Type B pancreatic cell (in vitro differentiated cells): ENCODE data around the gene CACNG8. TPM values are rescaled to one million over a fixed set of nuclear protein-coding genes. Genes with fewer than 3 reads are reported as not detected.

Source experiments
- DNase-seq: peaks from one replicate; pipeline ENCODE4 v3.0.0; 2021; ENCODE audit warnings: mixed read lengths; ENCODE audit not compliant: unreplicated experiment; ENCODE audit errors: extremely low spot score
- H3K27ac Mint-ChIP-seq: 2 replicates; pipeline ENCODE4 v1.8.0; 2021; ENCODE audit warnings: mild to moderate bottlenecking, mixed read lengths
- H3K27me3 Mint-ChIP-seq: 2 replicates; pipeline ENCODE4 v1.8.0; 2021; ENCODE audit warnings: mixed read lengths
- H3K36me3 Mint-ChIP-seq: 2 replicates; pipeline ENCODE4 v1.8.0; 2021; ENCODE audit warnings: mixed read lengths
- H3K4me1 Mint-ChIP-seq: one replicate; pipeline ENCODE4 v1.8.0; 2021; ENCODE audit warnings: mixed read lengths; ENCODE audit not compliant: unreplicated experiment
- H3K4me3 Mint-ChIP-seq: 2 replicates; pipeline ENCODE4 v1.8.0; 2021; ENCODE audit warnings: mild to moderate bottlenecking, mixed read lengths
- H3K9me3 Mint-ChIP-seq: 2 replicates; pipeline ENCODE4 v1.8.0; 2021; ENCODE audit warnings: mixed read lengths
- total RNA-seq: library from RNA; stranded (reverse); gene quantifications from 2 replicates; pipeline ENCODE4 v1.2.1, GENCODE V29; 2021; ENCODE audit warnings: low replicate concordance
- TF ChIP-seq, protein P1 (sequence below): fragments of 200-600 bp; sonication (generic); conservative IDR thresholded peaks from 2 replicates; pipeline ENCODE4 v1.5.0; 2021; ENCODE audit warnings: antibody characterized with exemption, mild to moderate bottlenecking

CACNG8 gene
- total RNA-seq, 1 donor from 2014 or later = 0.97 TPM

DNA sequence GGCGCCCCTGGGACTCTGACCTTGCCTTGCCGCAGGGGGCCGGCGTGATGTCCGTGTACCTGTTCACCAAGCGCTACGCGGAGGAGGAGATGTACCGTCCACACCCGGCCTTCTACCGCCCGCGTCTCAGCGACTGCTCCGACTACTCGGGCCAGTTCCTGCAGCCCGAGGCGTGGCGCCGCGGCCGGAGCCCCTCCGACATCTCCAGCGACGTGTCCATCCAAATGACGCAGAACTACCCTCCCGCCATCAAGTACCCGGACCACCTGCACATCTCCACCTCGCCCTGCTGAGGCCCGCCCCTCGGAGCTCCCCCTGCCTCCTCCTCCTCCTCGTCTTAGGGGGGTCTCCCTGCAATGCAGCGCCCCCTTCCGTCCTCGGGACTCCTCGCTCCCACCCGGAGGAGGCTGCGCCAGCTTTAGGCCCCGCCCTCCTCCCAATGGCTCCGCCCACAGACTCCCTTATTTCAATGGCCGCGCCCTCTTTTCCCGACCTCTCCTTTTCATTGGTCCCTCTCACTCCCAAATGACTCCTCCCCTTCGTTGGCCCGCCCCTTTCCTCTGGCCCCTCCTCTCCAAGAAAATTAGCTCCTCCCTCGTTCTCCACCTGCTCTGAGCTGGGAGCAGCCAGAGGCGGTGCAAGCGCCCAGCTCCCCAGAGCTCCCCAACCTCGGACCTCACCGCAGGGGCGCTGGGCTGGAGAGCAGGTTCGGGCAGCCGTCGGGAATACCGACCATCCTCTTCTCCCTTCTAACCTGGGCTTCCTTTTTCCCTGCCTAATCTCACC, 20.5 kb upstream of the CACNG8 start:
- Mint-ChIP-seq H3K36me3 (no peaks in the 10 kb centered on the region), H3K27ac (no peak overlapping the region), H3K4me1 (no peaks in the 10 kb centered on the region), H3K4me3 (peak overlapping the region; percentile 20), H3K9me3 (peaks cover 4% of the 10 kb centered on the region), H3K27me3 (peaks cover 79% of the 10 kb centered on the region)
- no peak for DNase-seq
- TF ChIP-seq, protein P1, sequence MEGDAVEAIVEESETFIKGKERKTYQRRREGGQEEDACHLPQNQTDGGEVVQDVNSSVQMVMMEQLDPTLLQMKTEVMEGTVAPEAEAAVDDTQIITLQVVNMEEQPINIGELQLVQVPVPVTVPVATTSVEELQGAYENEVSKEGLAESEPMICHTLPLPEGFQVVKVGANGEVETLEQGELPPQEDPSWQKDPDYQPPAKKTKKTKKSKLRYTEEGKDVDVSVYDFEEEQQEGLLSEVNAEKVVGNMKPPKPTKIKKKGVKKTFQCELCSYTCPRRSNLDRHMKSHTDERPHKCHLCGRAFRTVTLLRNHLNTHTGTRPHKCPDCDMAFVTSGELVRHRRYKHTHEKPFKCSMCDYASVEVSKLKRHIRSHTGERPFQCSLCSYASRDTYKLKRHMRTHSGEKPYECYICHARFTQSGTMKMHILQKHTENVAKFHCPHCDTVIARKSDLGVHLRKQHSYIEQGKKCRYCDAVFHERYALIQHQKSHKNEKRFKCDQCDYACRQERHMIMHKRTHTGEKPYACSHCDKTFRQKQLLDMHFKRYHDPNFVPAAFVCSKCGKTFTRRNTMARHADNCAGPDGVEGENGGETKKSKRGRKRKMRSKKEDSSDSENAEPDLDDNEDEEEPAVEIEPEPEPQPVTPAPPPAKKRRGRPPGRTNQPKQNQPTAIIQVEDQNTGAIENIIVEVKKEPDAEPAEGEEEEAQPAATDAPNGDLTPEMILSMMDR = peak; percentile 41

DNA sequence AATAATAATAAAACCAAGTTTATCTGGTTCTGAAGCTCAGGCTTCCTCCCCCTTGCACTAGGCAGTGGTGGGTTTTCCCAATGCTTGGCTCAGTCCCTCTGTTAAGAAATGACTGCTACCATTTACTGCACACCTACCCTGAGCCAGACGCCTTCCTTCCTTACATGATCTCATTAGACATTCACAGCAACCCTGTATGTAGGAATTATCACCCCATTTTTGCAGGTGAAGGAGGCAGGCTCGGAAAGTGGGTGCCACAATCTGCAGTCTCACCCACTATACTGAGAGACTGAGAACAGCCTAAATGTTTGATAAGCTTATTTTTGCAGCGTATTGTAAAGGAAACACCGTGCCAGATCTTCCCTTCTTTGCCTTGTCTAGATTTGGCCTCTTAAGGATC, 18.3 kb upstream of the CACNG8 start:
- no peak for DNase-seq
- TF ChIP-seq, protein P1 = no peak
- H3K4me1 Mint-ChIP-seq = no peaks in the 10 kb centered on the region
- H3K4me3 Mint-ChIP-seq = no peak overlapping the region
- H3K27me3 Mint-ChIP-seq = peaks cover 76% of the 10 kb centered on the region
- H3K9me3 Mint-ChIP-seq = peaks cover 4% of the 10 kb centered on the region
- no peak overlapping the region for H3K27ac Mint-ChIP-seq
- no peaks in the 10 kb centered on the region for H3K36me3 Mint-ChIP-seq

DNA sequence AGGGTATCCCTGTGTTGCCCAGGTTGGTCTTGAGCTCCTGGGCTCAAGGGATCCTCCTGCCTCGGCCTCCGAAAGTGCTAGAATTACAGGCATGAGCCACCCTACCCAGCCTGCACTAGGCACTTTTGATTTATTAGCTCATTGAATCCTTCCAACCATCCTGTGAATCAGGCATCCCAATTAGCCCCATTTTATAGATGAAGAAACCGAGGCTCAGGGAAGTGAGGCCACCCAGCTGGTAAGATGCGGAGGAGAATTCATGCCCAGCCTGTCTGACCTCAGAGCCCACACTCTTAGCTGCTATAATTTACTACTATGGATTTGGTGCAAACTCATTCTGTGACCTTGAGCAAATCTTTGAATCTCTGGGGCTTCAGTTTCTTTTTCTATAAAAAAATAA, 17.8 kb upstream of the CACNG8 start:
- Mint-ChIP-seq H3K27me3 (peaks cover 71% of the 10 kb centered on the region), H3K36me3 (no peaks in the 10 kb centered on the region), H3K4me3 (no peak overlapping the region), H3K4me1 (no peaks in the 10 kb centered on the region), H3K27ac (no peak overlapping the region), H3K9me3 (peaks cover 4% of the 10 kb centered on the region)
- DNase-seq = no peak
- TF ChIP-seq, protein P1 = no peak

DNA sequence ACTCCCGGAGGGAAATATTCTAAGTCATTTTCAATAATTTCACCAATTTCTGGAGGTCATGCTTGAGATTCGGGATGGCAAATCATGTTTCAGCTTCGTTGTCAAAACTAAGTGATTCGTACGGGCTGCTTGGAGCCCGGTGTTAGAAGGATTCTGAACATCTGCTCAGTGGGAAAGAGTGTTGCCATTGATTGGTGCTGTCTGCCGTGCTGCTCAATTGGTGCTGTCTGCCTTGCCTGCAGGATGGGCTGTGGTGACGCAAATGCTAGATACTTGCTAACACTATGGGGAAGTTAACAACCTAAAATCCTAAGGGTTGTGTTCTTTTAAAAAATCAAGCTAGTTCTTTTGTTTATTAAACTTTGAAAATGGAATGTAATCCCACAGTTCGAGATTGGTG, 17.3 kb upstream of the CACNG8 start:
- Mint-ChIP-seq H3K36me3 (no peaks in the 10 kb centered on the region), H3K9me3 (peaks cover 4% of the 10 kb centered on the region), H3K27ac (peak overlapping the region; percentile 60), H3K27me3 (peaks cover 66% of the 10 kb centered on the region), H3K4me3 (peak overlapping the region; percentile 67), H3K4me1 (no peaks in the 10 kb centered on the region)
- DNase-seq = no peak
- TF ChIP-seq, protein P1 = no peak

DNA sequence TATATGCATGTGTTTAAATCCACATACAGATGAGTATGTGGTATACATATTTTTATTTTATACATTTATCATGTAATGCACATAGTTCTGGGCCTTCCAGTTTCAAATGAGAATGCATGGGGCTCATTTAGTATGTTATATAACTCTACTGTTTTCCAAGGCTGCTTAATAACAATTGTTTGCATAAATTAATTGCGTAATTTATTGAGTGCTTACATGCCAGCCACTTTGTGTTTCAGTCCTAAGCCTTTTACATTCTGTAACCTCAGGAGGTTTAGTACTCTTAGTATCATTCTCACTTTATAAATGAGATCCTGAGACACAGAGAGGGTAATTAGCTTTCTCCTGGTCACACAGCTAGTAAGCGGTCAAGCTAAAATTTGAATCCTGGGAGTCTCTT, 16.7 kb upstream of the CACNG8 start:
- Mint-ChIP-seq H3K9me3 (peaks cover 4% of the 10 kb centered on the region), H3K4me3 (no peak overlapping the region), H3K4me1 (no peaks in the 10 kb centered on the region), H3K27ac (no peak overlapping the region), H3K36me3 (no peaks in the 10 kb centered on the region), H3K27me3 (peaks cover 62% of the 10 kb centered on the region)
- TF ChIP-seq, protein P1 = no peak
- no peak for DNase-seq
